Testis (tissue), 2 donors: ENCODE data around the gene CBFA2T3.

Source experiments
- POLR2A ChIP-seq: fragments of 450-650 bp; IDR thresholded peaks from one replicate; pipeline ENCODE4 v1.6.1; 2017; ENCODE audit warnings: antibody characterized with exemption, mild to moderate bottlenecking, moderate library complexity
- TF ChIP-seq, protein P1 (sequence below), 3 experiments: fragments of 450-650 bp in 2 of 3; fragments of 200-600 bp in 1 of 3; sonication (generic) in 1 of 3; IDR thresholded peaks; one replicate each; pipeline ENCODE4 v1.5.1; 2016 to 2019; ENCODE audit warnings: antibody characterized with exemption in 3 of 3, mild to moderate bottlenecking in 2 of 3, moderate library complexity in 1 of 3

DNA sequence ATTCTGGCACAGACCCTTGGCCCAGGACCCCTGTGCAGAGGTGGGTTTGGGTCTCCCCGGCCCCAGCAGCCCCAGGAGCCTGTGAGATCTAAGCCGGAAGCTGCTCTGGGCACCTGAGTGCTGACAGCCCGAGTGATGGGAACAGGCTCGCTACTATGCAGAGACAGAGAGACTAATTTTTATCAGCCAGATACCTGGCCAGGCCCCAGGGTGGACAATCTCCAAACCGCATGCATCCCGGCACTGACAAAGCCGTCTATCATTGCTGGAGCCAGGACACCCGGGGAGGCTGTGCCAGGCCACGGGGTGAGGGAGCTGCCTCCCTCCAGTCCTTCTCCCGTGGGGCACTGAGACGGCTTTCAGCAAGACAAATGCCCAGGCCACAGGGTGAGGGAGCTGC is 25.0 kb downstream of the CBFA2T3 start:
- TF ChIP-seq, protein P1, sequence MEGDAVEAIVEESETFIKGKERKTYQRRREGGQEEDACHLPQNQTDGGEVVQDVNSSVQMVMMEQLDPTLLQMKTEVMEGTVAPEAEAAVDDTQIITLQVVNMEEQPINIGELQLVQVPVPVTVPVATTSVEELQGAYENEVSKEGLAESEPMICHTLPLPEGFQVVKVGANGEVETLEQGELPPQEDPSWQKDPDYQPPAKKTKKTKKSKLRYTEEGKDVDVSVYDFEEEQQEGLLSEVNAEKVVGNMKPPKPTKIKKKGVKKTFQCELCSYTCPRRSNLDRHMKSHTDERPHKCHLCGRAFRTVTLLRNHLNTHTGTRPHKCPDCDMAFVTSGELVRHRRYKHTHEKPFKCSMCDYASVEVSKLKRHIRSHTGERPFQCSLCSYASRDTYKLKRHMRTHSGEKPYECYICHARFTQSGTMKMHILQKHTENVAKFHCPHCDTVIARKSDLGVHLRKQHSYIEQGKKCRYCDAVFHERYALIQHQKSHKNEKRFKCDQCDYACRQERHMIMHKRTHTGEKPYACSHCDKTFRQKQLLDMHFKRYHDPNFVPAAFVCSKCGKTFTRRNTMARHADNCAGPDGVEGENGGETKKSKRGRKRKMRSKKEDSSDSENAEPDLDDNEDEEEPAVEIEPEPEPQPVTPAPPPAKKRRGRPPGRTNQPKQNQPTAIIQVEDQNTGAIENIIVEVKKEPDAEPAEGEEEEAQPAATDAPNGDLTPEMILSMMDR (IDR thresholded peaks at IDR 0.05) = no peak
- TF ChIP-seq POLR2A = no peak
